ENCODE data around the gene TMEM147. TPM values are rescaled to one million over a fixed set of nuclear protein-coding genes. Genes with fewer than 3 reads are reported as not detected.

Gene TMEM147
- total and polyA plus RNA-seq, 2 of the 13 experiments (the other 11 are each of a cell fraction or from before 2014, with no cell fraction given) = 141 to 176 TPM

- TF ChIP-seq, protein P1, sequence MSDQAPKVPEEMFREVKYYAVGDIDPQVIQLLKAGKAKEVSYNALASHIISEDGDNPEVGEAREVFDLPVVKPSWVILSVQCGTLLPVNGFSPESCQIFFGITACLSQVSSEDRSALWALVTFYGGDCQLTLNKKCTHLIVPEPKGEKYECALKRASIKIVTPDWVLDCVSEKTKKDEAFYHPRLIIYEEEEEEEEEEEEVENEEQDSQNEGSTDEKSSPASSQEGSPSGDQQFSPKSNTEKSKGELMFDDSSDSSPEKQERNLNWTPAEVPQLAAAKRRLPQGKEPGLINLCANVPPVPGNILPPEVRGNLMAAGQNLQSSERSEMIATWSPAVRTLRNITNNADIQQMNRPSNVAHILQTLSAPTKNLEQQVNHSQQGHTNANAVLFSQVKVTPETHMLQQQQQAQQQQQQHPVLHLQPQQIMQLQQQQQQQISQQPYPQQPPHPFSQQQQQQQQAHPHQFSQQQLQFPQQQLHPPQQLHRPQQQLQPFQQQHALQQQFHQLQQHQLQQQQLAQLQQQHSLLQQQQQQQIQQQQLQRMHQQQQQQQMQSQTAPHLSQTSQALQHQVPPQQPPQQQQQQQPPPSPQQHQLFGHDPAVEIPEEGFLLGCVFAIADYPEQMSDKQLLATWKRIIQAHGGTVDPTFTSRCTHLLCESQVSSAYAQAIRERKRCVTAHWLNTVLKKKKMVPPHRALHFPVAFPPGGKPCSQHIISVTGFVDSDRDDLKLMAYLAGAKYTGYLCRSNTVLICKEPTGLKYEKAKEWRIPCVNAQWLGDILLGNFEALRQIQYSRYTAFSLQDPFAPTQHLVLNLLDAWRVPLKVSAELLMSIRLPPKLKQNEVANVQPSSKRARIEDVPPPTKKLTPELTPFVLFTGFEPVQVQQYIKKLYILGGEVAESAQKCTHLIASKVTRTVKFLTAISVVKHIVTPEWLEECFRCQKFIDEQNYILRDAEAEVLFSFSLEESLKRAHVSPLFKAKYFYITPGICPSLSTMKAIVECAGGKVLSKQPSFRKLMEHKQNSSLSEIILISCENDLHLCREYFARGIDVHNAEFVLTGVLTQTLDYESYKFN (CRISPR knock-in tag; conservative IDR thresholded peaks at IDR 0.05) = 0 out of 2 replicates have a peak, but pooled peaks have one; percentile 6
- TF ChIP-seq RARA (CRISPR knock-in tag; IDR thresholded peaks at IDR 0.05) (no peak), ZNF687 (CRISPR knock-in tag; IDR thresholded peaks at IDR 0.05) (peak; percentile 72), ZBED4 (CRISPR knock-in tag; IDR thresholded peaks at IDR 0.05; ENCODE audit: borderline replicate concordance) (no peak), SP140L (CRISPR knock-in tag; IDR thresholded peaks at IDR 0.05; ENCODE audit: borderline replicate concordance) (no peak)
- TF ChIP-seq, protein P2, sequence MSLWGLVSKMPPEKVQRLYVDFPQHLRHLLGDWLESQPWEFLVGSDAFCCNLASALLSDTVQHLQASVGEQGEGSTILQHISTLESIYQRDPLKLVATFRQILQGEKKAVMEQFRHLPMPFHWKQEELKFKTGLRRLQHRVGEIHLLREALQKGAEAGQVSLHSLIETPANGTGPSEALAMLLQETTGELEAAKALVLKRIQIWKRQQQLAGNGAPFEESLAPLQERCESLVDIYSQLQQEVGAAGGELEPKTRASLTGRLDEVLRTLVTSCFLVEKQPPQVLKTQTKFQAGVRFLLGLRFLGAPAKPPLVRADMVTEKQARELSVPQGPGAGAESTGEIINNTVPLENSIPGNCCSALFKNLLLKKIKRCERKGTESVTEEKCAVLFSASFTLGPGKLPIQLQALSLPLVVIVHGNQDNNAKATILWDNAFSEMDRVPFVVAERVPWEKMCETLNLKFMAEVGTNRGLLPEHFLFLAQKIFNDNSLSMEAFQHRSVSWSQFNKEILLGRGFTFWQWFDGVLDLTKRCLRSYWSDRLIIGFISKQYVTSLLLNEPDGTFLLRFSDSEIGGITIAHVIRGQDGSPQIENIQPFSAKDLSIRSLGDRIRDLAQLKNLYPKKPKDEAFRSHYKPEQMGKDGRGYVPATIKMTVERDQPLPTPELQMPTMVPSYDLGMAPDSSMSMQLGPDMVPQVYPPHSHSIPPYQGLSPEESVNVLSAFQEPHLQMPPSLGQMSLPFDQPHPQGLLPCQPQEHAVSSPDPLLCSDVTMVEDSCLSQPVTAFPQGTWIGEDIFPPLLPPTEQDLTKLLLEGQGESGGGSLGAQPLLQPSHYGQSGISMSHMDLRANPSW (CRISPR knock-in tag; IDR thresholded peaks at IDR 0.05; ENCODE audit: borderline replicate concordance) = no peak
- TF ChIP-seq, protein P3, sequence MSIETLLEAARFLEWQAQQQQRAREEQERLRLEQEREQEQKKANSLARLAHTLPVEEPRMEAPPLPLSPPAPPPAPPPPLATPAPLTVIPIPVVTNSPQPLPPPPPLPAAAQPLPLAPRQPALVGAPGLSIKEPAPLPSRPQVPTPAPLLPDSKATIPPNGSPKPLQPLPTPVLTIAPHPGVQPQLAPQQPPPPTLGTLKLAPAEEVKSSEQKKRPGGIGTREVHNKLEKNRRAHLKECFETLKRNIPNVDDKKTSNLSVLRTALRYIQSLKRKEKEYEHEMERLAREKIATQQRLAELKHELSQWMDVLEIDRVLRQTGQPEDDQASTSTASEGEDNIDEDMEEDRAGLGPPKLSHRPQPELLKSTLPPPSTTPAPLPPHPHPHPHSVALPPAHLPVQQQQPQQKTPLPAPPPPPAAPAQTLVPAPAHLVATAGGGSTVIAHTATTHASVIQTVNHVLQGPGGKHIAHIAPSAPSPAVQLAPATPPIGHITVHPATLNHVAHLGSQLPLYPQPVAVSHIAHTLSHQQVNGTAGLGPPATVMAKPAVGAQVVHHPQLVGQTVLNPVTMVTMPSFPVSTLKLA (IDR thresholded peaks at IDR 0.05) = no peak
These were observed 36.3 kb upstream of the TMEM147 start (continued) for GRCh38 chr19:35509018-35509652.

All from HepG2 (cell line).